ENCODE data around the gene AFF4. TPM values are rescaled to one million over a fixed set of nuclear protein-coding genes. Genes with fewer than 3 reads are reported as not detected.
A peak's percentile ranks its signal among the peaks of the same experiment; 100 is the strongest.

Gene AFF4
- total RNA-seq, 1 donor from 2014 or later = 87.4 TPM

DNA sequence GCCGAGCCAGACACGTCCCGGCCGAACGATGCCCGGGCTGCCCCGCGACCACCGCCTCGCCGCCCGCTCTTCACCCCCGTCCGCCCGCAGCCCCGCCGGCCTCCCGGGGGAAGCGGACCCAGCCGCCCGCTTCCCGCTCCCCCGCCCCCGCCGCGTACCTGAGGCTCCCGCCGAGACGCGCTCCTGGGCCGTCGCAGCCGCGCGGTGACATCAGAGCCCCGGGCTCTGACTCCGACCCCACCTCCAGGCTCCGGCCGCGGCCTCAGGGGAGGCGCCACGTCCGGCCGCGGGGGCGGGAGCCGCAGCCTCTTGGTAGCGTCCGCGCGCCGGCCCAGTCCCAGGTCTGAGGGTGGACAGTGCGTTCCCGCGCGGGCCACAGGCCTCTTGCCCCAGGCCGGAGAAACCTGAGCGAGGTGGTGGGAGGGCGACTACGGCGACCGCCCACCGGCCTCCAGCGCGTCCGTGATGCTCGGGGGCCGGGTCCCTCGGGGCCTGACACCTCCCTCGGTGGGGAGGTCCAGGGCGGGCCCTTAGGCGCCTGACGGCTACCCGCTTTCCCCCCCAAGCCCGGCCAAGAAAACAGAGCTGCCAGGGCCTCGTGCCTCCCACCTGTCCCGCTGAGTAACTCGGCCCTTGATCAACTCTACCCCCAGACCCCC lies 132.9 kb downstream of the AFF4 start, which contains the start of gene SHROOM1:
SHROOM1 (minus strand) TSS at position 212 of the 659 bp plus-strand sequence. CDS start 4,507 bp downstream, outside the sequence.
- TF ChIP-seq, protein P1, sequence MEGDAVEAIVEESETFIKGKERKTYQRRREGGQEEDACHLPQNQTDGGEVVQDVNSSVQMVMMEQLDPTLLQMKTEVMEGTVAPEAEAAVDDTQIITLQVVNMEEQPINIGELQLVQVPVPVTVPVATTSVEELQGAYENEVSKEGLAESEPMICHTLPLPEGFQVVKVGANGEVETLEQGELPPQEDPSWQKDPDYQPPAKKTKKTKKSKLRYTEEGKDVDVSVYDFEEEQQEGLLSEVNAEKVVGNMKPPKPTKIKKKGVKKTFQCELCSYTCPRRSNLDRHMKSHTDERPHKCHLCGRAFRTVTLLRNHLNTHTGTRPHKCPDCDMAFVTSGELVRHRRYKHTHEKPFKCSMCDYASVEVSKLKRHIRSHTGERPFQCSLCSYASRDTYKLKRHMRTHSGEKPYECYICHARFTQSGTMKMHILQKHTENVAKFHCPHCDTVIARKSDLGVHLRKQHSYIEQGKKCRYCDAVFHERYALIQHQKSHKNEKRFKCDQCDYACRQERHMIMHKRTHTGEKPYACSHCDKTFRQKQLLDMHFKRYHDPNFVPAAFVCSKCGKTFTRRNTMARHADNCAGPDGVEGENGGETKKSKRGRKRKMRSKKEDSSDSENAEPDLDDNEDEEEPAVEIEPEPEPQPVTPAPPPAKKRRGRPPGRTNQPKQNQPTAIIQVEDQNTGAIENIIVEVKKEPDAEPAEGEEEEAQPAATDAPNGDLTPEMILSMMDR (IDR thresholded peaks at IDR 0.05; ENCODE audit: unreplicated experiment) = no peak
- Mint-ChIP-seq H3K36me3 (ENCODE audit: low read depth, unreplicated experiment) (peaks cover 5% of the 10 kb centered on the region), H3K27me3 (ENCODE audit: unreplicated experiment) (peaks cover 13% of the 10 kb centered on the region), H3K4me1 (ENCODE audit: unreplicated experiment) (peaks cover 19% of the 10 kb centered on the region), H3K4me3 (ENCODE audit: unreplicated experiment) (peak within 1 kb of the TSS; percentile 88), H3K9me3 (ENCODE audit: unreplicated experiment) (no peaks in the 10 kb centered on the region), H3K27ac (ENCODE audit: unreplicated experiment) (peak within 1 kb of the TSS; percentile 37)
- no peak for DNase-seq (ENCODE audit: low spot score)

DNA sequence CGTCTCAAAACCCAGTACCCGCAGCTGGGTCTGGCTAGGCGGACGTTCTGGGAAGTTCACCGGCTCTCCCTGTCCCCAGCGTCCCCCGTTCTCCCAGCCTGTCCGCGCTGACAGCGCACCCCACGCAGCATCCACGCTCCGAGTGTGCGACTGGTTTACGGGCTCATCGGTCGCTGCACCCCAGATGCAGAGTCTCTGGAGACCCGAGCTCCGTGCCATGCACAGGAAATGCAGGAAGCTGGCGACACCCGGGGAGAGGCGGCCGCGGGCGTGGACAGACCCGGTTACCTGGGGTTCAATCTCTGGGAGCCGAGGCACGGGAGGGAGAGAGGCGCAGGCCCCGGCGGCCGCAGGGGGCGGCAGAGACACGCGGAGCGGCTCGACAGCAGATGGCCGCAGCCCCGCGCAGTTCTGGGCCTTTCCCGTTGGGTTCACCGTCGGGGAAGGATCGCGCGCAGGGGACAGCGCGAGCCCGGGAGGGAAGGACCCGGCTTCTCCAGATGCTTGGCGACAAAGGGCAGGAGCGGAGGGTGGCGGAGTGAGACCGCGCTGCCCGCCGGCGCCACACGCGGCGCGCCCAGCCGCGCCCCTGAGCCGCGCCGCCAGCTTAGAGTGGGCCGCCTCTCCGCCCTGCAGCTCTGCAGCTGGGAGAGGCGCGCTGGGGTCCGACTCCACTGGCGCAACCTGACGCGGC lies 133.5 kb downstream of the AFF4 start:
- no peak overlapping the region for H3K27ac Mint-ChIP-seq (ENCODE audit: unreplicated experiment)
- H3K36me3 Mint-ChIP-seq (ENCODE audit: low read depth, unreplicated experiment) = peaks cover 5% of the 10 kb centered on the region
- peak; percentile 79 for DNase-seq (ENCODE audit: low spot score)
- TF ChIP-seq, protein P1 (IDR thresholded peaks at IDR 0.05; ENCODE audit: unreplicated experiment) = peak; percentile 65
- H3K4me1 Mint-ChIP-seq (ENCODE audit: unreplicated experiment) = peaks cover 19% of the 10 kb centered on the region
- H3K27me3 Mint-ChIP-seq (ENCODE audit: unreplicated experiment) = peaks cover 16% of the 10 kb centered on the region
- H3K4me3 Mint-ChIP-seq (ENCODE audit: unreplicated experiment) = peak overlapping the region; percentile 81
- H3K9me3 Mint-ChIP-seq (ENCODE audit: unreplicated experiment) = no peaks in the 10 kb centered on the region

GRCh38 chr5:132828846-132829494 lies 134.5 kb downstream of the AFF4 start:
- TF ChIP-seq, protein P1 (IDR thresholded peaks at IDR 0.05; ENCODE audit: unreplicated experiment) = no peak
- Mint-ChIP-seq H3K9me3 (ENCODE audit: unreplicated experiment) (no peaks in the 10 kb centered on the region), H3K4me3 (ENCODE audit: unreplicated experiment) (peak overlapping the region; percentile 80), H3K36me3 (ENCODE audit: low read depth, unreplicated experiment) (peaks cover 5% of the 10 kb centered on the region), H3K27ac (ENCODE audit: unreplicated experiment) (no peak overlapping the region), H3K4me1 (ENCODE audit: unreplicated experiment) (peaks cover 19% of the 10 kb centered on the region), H3K27me3 (ENCODE audit: unreplicated experiment) (peaks cover 16% of the 10 kb centered on the region)
- no peak for DNase-seq (ENCODE audit: low spot score)

DNA sequence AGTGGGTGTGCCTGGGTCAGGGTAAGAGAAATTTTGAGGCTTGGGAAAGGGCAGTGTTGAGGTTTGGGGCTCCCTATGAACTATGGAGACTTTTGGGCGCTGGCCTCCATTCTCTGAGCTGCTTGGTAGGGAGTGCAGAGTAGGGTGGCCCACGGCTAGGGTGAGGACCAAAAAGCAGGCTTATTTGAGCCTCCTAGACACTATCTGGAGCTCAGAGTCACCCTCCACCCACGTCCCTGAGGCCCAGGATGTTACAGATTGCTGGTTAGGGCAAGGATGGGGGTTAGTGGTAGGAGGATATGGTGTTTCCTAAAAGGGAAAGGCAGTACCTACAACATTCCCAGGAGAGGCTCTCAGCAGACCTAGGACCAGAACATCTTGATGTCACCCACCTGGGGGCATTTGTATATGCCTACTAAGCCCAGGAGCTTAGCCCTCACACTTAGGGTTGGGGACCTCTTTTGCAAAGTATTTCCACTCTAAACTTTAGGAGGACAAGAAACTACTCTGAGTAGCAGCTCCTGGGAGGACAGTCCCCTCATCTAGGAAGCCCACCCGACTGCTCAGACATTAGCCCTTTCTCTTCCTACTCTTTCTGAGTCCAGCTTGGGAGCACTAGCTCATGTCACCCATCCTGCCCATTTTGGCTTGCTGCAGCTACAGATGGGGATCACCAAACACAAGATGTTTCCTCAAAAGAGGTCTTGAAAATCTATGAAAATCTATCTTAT lies 135.3 kb downstream of the AFF4 start:
- Mint-ChIP-seq H3K4me1 (ENCODE audit: unreplicated experiment) (peaks cover 19% of the 10 kb centered on the region), H3K36me3 (ENCODE audit: low read depth, unreplicated experiment) (peaks cover 5% of the 10 kb centered on the region), H3K9me3 (ENCODE audit: unreplicated experiment) (no peaks in the 10 kb centered on the region), H3K27me3 (ENCODE audit: unreplicated experiment) (peaks cover 16% of the 10 kb centered on the region), H3K27ac (ENCODE audit: unreplicated experiment) (no peak overlapping the region), H3K4me3 (ENCODE audit: unreplicated experiment) (no peak overlapping the region)
- TF ChIP-seq, protein P1 (IDR thresholded peaks at IDR 0.05; ENCODE audit: unreplicated experiment) = no peak
- DNase-seq (ENCODE audit: low spot score) = no peak
